Stimulated activated CD8-positive, alpha-beta memory T cell treated with anti-CD3 and anti-CD28 coated beads, Interleukin-2, amount 100 ng/mL, for 1 hour (primary cell): ENCODE measurements around the gene PATL1.
"Not testable (repeated sequence)": the region's sequence is repeated elsewhere in the genome, so short reads cannot be mapped to it uniquely, and the experiment has no call there.

Source experiments
- DNase-seq, 2 donors: peaks; one replicate each; pipeline ENCODE4 v3.0.0-alpha.2; 2020; ENCODE audit warnings: low read depth in 2 of 2

The PATL1 gene, protein sequence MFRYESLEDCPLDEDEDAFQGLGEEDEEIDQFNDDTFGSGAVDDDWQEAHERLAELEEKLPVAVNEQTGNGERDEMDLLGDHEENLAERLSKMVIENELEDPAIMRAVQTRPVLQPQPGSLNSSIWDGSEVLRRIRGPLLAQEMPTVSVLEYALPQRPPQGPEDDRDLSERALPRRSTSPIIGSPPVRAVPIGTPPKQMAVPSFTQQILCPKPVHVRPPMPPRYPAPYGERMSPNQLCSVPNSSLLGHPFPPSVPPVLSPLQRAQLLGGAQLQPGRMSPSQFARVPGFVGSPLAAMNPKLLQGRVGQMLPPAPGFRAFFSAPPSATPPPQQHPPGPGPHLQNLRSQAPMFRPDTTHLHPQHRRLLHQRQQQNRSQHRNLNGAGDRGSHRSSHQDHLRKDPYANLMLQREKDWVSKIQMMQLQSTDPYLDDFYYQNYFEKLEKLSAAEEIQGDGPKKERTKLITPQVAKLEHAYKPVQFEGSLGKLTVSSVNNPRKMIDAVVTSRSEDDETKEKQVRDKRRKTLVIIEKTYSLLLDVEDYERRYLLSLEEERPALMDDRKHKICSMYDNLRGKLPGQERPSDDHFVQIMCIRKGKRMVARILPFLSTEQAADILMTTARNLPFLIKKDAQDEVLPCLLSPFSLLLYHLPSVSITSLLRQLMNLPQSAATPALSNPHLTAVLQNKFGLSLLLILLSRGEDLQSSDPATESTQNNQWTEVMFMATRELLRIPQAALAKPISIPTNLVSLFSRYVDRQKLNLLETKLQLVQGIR

DNA sequence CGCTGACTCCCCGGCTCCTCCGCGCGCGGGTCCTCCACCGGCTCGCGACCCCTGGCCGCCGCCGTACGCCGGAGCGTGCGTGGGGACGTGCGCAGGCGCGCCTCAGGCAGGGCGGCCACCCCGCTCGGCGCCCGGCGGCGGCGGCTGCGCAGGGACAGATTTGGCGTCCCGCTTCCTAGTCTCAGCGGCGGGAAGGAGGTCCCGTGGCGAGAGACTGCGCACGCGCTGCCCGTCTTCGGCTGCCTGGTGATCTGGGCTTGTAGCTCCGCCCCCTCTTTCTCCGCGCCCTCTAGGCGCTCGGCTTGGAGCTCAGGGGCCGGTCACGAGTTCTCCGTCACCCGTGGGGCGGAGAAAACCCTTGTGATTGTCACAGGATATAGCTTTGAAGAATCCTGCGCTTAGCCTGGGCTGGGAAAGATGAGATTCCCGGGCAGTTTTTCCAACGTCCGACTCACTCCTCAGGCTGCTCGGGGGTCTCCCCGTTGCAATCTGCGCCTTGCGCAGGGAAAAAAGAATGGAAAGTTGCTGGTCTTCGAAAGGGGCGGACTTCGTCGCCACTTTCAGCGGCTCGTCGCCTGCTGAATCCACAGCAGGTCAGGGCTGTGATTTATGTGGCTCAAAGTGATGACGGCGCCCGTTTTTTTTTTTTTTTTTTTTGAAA lies at the start of gene PATL1:
TSS of gene PATL1 (minus strand) at position 88 of the 661 bp plus-strand sequence. CDS start 142 bp downstream, outside the sequence.
- DNase-seq: peak; percentile 96 to 98

DNA sequence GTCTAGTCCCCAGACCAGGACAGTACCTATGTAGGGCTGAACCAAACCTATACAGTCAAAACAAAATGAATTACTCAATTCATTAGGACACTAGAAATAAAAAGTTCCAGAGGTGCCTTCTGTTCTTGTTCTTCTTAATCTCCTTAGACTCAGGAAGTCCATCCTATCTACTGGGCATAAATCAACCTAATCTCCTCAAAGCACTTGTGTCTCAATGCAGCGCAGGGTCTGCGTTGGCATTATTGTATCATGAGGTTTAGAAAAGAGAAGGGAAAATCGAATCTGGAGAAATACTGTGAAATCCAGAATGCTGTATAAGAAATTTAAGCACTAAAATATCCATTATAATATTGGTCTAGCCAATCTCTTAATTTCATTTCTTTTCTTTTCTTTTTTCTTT lies 47.2 kb upstream of the PATL1 start:
- DNase-seq: no peak

DNA sequence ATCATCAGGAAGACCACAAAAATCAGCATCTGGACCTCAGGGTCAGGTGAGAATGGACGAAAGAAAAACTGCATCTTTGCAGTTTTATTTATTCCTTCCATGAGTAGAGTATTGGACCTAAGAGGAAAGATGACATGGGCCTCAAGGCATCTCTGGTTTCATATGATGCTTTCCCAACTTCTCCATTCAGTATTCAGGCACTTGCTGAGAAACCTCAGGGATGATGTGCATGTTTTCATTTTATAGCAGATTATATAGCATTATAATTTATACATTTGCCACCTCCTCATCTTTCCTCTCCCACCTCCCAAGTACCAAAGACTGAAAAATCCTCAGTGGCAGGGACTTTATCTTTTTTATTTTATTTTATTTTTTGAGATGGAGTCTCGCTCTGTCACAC lies 44.9 kb upstream of the PATL1 start, which contains the start of gene OR10V1:
TSS of gene OR10V1 (minus strand) at position 101 of the 400 bp plus-strand sequence. CDS start at position 101, 0 bp downstream.
- no peak for DNase-seq

DNA sequence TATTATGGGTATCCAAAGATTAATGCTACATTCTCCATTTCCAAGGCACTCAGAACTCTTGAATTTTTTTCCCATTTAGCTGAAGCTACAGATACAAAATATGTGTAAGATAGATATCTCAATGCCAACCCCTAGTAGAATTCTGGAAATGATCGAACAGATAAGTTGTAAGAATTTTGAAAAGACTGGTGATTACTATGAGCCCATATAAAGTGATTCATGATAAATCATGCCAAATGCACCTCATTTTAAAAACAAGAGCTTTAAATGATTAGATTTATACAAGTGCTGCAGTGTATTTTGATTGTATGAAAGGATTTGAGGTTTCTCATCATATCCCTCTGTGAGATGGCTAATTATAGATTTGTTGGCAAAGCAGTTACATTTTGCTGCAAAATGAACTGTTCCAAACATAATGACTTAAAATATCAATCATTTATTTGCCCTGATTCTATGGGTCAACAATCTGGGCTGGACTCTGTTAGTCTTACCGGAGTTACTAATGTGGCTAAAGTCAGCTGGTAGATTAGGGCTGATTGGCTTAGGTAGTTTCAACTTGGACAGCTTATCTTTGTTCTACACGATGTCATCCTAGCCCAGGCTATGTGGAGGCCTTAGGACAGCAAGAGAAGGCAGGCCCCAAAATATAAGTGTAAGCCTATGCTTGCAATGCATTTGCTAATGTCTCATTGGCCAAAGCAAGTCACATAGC lies 41.5 kb upstream of the PATL1 start:
- DNase-seq: no peak

DNA sequence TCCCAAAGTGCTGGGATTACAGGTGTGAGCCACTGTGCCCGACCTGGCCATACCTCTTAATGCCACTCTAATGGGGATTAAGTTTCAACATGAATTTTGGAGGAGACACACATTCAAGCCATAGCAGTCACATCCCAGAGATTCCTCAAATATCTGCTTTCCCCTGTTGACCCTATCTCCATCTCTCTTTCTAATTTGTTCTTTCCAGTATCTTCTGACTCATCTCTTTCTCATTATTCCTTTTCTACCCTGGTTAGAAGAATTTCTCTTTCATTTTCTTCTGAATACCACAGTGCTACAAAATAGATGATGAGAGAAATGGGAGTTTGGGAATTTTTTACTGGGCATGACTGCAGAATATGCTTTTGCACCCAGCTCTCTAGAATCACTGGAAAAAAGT lies 39.7 kb upstream of the PATL1 start:
- no peak for DNase-seq

DNA sequence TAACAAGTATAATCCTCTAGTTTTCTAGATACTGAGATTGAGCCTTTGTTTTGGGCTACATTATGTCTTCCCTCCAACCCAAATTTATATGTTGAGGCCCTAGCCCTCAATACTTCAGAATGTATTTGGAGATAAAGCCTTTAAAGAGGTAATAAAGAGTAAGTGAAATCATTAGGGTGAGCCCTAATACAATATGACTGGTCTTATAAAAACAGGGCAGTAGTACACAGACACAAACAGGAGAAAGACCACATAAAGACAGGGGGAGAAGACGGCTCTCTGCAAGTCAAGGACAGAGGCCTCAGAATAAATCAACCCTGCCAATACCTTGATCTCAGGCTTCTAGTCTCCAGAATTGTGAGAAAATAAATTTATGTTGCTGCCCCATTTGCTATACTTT lies 38.5 kb upstream of the PATL1 start:
- DNase-seq: no peak

DNA sequence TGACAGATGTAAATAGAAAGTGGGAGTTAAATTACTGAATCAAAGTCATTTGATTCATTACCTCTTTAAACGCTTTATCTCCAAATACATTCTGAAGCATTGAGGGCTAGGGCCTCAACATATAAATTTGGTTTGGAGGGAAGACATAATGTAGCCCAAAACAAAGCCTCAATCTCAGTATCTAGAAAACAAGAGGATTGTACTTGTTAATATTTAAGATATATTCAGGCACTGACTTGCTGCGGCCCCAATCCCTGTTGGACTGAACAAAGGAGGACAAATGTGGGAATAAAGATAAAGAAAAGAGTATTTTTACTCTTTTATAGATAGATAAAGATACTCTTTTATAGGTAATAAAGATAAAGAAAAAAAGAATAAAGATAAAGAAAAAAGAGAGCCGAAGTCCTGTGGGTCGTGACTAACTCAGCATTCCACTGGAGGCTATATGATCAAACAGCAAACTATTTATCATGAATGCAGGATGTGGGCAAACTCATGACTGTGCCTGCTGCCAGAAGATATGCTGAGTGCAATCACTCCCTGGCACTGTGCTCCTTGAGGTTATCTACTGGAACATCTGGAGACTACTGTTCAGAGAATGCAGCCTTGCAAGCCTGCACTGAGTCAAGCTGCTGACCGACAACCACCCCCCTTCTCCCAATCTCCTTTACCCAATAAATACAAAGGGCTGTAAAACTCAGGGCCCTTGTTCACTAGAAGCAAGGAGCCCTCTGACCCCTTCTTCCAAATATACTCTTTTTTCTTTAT lies 37.9 kb upstream of the PATL1 start:
- no peak for DNase-seq

DNA sequence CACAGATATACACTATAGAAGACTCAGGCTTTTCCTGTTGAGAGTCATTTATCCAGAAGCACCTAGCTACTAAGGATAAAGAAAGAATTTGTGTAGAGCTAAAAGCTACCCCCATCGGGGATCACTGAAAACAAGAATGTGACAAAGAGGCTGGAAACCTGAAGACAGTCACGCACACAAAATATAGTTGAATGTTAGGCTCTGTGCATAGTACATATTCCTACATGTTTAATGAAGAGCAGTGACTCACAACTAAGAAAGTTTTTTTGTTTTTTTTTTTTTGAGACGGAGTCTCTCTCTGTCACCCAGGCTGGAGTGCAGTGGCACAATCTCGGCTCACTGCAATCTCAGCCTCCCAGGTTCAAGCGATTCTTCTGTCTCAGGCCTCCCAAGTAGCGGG lies 36.5 kb upstream of the PATL1 start:
- no peak for DNase-seq

DNA sequence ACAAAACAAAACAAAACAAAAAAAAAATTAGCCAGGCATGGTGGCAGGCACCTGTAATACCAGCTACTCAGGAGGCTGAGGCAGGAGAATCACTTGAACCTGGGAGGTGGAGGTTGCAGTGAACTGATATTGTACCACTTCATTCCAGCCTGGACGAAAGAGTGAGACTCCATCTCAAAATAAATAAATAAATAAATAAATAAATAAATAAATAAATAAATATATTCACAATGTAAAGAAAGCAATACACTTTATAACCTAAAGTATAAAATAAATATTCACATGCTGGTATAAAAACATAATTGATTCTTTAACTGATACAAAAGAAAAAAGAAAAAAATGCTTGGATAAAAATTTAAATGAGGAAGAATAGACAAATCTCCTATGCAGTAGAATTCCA lies 34.7 kb upstream of the PATL1 start:
- not testable (repeated sequence) for DNase-seq

DNA sequence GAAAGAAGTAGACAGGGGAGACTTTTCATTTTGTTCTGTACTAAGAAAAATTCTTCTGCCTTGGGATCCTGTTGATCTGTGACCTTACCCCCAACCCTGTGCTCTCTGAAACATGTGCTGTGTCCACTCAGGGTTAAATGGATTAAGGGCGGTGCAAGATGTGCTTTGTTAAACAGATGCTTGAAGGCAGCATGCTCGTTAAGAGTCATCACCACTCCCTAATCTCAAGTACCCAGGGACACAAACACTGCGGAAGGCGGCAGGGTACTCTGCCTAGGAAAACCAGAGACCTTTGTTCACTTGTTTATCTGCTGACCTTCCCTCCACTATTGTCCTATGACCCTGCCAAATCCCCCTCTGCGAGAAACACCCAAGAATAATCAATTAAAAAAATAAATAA lies 31.3 kb upstream of the PATL1 start:
- not testable (repeated sequence) for DNase-seq

DNA sequence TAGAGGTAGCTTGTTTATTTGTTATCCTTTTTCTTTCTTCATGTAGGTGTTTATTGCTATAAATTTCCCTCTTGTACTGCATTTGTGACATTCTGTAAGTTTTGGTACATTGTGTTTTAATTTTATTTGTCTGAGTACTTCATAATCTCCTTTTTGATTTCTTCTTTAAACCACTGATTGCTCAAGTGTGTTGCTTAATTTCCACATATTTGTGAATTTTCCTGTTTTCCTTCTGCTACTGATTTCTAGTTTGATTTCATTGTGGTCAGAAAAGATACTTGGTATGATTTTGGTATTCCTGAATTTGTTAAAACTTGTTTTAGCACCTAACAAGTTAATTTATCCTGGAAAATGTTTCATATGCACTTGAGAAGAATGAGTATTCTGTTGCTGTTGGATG lies 29.7 kb upstream of the PATL1 start:
- no peak for DNase-seq

DNA sequence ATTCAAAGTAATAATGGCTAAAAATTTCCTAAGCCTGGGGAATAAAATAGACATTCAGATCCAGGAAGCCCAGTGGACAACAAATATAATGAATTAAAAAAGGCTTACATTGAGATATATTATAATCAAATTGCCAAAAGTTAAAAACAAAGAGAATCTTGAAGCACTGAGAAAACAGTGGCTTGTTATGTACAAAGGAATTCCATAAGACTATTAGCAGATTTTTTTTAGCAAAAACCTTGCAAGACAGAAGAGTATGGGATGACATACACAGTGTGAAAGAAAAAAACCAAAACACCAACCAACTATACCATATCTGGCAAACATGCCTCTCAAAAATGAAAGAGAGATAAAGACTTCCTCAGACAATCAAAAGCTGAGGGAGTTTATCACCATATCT lies 24.1 kb upstream of the PATL1 start:
- DNase-seq: no peak

DNA sequence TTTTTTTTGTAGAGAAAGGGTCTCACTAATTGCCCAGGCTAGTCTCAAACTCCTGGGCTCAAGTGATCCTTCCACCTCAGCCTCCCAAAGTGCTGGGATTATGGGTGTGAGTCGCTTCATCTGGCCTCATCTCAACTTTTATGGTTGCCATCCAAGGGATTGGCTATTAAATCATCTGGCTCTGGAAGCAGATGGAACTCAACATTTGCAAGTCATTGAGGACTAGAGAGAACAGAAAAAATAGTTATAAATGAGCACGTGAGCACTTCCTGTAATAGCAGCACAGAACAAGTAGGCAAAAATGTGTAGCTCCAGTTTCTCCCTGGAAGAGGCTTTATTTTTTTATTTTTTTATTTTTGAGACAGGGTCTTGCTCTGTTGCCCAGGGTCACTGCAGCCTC lies 22.3 kb upstream of the PATL1 start:
- no peak for DNase-seq

DNA sequence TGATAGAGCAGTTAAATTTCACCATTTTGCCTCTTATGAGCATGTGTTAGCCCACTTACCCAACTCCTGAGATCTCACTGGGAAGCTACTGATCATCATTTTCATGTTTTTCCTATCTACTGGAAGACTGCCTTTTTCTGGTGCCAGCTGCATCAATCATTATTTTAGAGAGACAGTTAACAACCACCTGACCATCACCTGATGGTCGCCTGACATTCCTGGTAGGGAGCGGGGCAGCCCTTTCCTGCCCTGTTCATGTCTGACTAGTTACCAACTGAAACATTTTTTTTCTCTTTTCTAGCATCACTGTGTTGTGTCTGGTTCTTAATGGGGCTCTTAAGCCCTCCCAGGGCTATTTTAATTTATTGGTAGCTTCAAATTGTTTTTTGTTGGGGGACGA lies 20.2 kb upstream of the PATL1 start:
- no peak for DNase-seq

DNA sequence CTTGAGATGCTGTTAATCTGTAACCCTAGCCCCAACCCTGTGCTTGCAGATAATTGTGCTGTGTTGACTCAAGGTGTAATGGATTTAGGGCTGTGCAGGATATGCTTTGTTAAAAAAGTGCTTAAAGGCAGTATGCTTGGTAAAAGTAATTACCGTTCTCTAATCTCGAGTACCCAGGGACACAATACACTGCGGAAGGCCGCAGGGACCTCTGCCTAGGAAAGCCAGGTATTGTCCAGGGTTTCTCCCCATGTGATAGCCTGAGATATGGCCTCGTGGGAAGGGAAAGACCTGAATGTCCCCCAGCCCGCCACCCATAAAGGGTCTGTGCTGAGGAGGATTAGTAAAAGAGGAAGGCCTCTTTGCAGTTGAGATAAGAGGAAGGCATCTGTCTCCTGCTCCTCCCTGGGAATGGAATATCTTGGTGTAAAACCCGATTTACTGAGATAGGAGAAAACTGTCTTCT lies 12.5 kb upstream of the PATL1 start:
- DNase-seq: not testable (repeated sequence)

DNA sequence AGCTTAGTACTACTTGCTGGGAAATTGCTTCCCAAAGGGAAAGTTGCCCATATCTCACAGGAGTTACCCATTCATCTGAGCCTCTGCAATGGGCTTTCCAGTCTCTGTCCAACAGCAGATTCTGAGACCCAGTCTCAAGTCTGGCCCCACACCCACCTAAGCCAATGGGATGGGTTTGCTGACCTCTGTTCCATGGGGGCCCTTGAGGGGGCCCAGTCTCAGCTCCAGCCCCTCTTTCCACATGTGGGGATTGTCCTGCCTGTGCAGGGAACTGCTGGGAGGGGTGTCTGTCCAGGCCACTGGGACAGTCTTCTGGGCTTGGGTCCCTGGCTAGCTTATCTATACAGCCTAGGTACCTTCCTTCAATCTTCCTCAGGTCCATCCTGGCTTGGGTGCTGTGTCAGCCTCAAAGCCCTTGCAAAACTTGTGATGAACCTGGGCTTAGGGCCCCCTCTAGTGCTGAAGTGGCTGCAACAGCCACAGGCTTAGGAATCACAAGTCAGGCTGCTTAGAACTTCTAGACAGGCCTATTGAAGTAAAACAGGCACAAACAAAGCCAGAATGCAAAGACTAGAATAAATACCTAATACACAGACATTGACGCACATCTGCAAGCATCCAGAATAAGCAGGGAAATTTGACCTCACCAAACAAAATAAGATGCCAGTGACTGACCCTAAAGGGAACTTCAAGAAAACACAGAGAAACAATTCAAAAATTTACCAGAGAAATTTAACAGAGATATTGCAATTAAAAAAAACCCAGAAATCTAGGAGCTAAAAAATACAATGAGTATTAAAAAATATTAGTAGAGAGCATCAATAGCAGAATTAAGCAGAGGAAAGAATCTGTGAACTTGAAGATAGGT lies 11.7 kb upstream of the PATL1 start:
- DNase-seq: peak; percentile 4 to 33

DNA sequence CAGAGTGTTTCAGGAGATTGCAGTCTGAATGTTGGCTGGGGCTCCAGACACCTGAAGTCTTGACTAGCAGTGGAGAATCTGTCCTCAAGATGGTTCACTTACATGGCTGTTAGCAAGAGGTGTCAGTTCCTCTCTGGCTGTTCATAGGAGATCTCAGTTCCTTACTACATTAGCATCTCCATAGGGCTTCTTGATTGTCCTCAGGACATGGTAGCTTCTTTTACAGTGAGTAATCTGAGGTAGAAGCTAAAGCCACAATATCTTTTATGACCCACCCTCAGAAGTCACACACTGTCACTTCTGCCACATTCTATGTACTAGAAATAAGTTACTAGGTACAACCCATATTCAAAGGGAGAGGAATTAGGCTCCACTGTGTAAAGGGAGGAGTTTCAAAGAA lies 10.5 kb upstream of the PATL1 start:
- DNase-seq: no peak

DNA sequence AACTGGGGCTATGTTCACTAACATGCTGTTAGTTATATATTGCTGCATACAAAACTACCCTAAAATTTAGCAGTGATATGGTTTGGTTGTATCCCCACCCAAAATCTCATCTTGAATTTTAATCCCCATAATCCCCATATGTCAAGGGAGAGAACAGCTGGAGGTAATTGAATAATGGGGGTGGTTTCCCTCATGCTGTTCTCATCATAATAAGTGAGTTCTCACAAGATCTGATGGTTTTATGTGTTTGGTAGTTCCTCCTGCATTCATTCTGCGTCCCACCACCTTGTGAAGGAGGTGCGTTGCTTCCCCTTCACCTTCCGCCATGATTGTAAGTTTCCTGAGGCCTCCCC lies 10.0 kb upstream of the PATL1 start:
- no peak for DNase-seq

DNA sequence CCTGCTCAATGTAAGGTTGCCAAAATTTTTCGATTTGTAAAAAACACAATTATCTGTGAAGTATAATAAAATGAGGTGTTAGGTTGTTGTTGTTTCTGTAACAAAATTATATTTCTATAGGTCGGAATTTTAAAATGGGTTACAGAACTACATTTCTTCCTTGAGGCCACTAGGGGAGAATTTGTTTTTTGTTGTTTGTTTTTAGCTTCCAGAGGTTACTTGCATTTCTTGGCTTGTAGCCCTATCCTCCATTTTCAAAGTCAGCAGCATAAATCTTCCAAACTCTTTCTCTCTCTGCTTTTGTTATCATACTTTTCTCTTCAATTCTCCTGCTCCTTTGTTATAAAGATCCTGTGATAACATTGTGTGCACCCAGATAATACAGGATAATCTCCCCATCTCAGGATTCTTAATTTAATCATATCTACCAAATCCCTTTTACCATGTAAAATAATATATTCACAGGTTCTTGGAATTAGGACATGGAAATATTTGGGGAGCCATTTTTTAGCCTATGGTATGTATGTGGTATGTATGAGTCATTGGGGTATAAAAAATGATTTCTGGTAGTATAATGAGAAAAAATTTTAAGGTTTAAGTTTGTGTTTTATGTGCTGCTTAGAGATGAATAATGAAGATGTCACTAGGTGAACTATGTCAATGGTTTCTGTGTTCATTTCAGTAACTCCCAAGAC lies 9.4 kb upstream of the PATL1 start:
- no peak for DNase-seq
